ENCODE data around the gene MEF2C. TPM values are rescaled to one million over a fixed set of nuclear protein-coding genes. Genes with fewer than 3 reads are reported as not detected.

Gene MEF2C
- polyA plus RNA-seq, 3 donors = 41.3 to 54.4 (median 43.5) TPM

GRCh38 chr5:88892669-88893068, 9.7 kb upstream of the MEF2C start:
- DNase-seq (ENCODE audit: extremely low read depth in 1 of 11, low read depth in 9 of 11, low spot score in 4 of 11) = no peak

- no peak for DNase-seq (ENCODE audit: extremely low read depth in 1 of 11, low read depth in 9 of 11, low spot score in 4 of 11)
Measured at GRCh38 chr5:88890070-88890781, 7.2 kb upstream of the MEF2C start.

- DNase-seq (ENCODE audit: extremely low read depth in 1 of 11, low read depth in 9 of 11, low spot score in 4 of 11) = peak in 5 of 11 donors; percentile 17 to 40 (median 38)
Measured at GRCh38 chr5:88889189-88890069, 6.4 kb upstream of the MEF2C start.

GRCh38 chr5:88888848-88889188, 5.8 kb upstream of the MEF2C start:
- no peak for DNase-seq (ENCODE audit: extremely low read depth in 1 of 11, low read depth in 9 of 11, low spot score in 4 of 11)

- no peak for DNase-seq (ENCODE audit: extremely low read depth in 1 of 11, low read depth in 9 of 11, low spot score in 4 of 11)
Measured at GRCh38 chr5:88888291-88888690, 5.3 kb upstream of the MEF2C start.

GRCh38 chr5:88887342-88887741, 4.4 kb upstream of the MEF2C start:
- DNase-seq (ENCODE audit: extremely low read depth in 1 of 11, low read depth in 9 of 11, low spot score in 4 of 11) = no peak

GRCh38 chr5:88886746-88887341, 3.9 kb upstream of the MEF2C start:
- no peak for DNase-seq (ENCODE audit: extremely low read depth in 1 of 11, low read depth in 9 of 11, low spot score in 4 of 11)

GRCh38 chr5:88886252-88886651, 3.3 kb upstream of the MEF2C start:
- DNase-seq (ENCODE audit: extremely low read depth in 1 of 11, low read depth in 9 of 11, low spot score in 4 of 11) = no peak

- DNase-seq (ENCODE audit: extremely low read depth in 1 of 11, low read depth in 9 of 11, low spot score in 4 of 11) = no peak
Measured at GRCh38 chr5:88885002-88885401, 2.0 kb upstream of the MEF2C start.

GRCh38 chr5:88884608-88884877, 1.6 kb upstream of the MEF2C start:
- peak in 3 of 11 donors; percentile 1 to 33 (median 25) for DNase-seq (ENCODE audit: extremely low read depth in 1 of 11, low read depth in 9 of 11, low spot score in 4 of 11)

GRCh38 chr5:88883836-88884607, 1.0 kb upstream of the MEF2C start:
- DNase-seq (ENCODE audit: extremely low read depth in 1 of 11, low read depth in 9 of 11, low spot score in 4 of 11) = peak in 7 of 11 donors; percentile 31 to 50 (median 44)

GRCh38 chr5:88882276-88883038, 527 bp downstream of the MEF2C start:
- peak in 2 of 11 donors; percentile 10 to 44 for DNase-seq (ENCODE audit: extremely low read depth in 1 of 11, low read depth in 9 of 11, low spot score in 4 of 11)

GRCh38 chr5:88881571-88881971, 1.4 kb downstream of the MEF2C start:
- DNase-seq (ENCODE audit: extremely low read depth in 1 of 11, low read depth in 9 of 11, low spot score in 4 of 11) = no peak

GRCh38 chr5:88880201-88880600, 2.8 kb downstream of the MEF2C start:
- DNase-seq (ENCODE audit: extremely low read depth in 1 of 11, low read depth in 9 of 11, low spot score in 4 of 11) = no peak

- DNase-seq (ENCODE audit: extremely low read depth in 1 of 11, low read depth in 9 of 11, low spot score in 4 of 11) = no peak
Measured at GRCh38 chr5:88879724-88880123, 3.3 kb downstream of the MEF2C start.

- DNase-seq (ENCODE audit: extremely low read depth in 1 of 11, low read depth in 9 of 11, low spot score in 4 of 11) = no peak
Measured at GRCh38 chr5:88878976-88879375, 4.0 kb downstream of the MEF2C start.

- DNase-seq (ENCODE audit: extremely low read depth in 1 of 11, low read depth in 9 of 11, low spot score in 4 of 11) = no peak
Measured at GRCh38 chr5:88877826-88878225, 5.2 kb downstream of the MEF2C start.

- no peak for DNase-seq (ENCODE audit: extremely low read depth in 1 of 11, low read depth in 9 of 11, low spot score in 4 of 11)
Measured at GRCh38 chr5:88876714-88877113, 6.3 kb downstream of the MEF2C start.
